Stimulated activated CD8-positive, alpha-beta memory T cell treated with anti-CD3 and anti-CD28 coated beads, Interleukin-2, amount 100 ng/mL, for 48 hours (primary cell): ENCODE measurements around the gene CCL23.
A peak's percentile ranks its signal among the peaks of the same experiment; 100 is the strongest.

Source experiments
- DNase-seq, 2 donors: peaks; one replicate each; pipeline ENCODE4 v3.0.0-alpha.2; 2020; ENCODE audit warnings: low read depth in 2 of 2

The CCL23 gene

DNA sequence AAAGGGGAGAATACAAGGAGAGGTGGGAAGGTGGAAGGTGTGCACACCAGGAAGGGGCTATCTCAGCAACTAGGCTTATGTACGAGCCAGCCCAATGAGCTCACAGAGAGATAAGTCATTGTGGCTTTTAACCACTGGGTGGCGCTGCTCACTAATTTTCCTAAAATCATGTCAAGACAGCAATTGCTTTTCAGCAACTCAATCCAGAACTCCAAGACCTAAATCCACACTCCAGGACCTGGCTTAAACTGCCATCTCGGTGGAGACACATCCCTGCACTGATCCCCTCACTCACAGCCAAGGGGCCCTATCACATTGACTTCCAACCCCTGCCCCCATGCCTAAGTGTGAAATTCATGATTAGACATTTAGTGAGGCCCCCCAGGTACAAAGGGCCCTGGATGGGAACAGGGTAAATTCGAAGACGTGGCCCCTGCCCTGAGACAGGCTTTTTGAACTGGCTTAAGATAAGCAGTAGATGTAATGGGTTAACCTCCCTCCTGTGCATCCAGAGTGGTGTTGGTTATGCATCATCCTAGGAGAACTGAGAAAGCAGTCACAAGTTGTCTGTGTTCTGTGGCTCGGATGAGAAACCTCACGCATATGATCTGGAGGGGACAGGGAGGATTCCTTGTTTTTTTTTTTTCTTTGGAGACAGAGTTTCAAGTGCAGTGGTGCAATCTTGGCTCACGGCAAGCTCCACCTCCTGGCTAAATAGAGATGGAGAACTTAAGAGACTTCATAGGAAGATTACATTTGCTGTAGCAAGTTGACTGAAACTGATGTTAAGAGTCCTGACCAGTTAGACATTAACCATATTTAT, 48.0 kb downstream of the CCL23 start:
- peak; percentile 57 to 64 for DNase-seq

DNA sequence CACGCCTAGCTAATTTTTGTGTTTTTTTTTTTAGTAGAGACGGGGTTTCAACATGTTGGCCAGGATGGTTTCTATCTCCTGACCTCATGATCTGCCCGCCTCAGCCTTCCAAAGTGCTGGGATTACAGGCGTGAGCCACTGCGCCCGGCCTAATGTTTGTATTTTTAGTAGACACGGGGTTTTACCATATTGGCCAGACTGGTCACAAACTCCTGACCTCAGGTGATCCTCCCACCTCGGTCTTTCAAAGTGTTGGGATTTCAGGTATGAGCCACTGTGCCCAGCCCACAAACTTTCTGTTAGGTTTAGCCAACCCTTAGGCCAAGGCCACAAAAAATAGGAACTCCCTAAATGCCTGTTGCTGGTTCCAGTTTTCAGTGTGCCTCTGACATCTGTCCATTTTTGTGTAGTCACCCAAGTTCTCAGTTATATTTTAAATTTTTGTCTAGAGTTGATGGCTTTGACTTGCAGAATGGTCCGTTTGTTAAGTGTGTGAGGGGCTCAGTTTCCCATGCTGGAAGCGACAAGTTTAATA, 49.2 kb downstream of the CCL23 start:
- no peak for DNase-seq

DNA sequence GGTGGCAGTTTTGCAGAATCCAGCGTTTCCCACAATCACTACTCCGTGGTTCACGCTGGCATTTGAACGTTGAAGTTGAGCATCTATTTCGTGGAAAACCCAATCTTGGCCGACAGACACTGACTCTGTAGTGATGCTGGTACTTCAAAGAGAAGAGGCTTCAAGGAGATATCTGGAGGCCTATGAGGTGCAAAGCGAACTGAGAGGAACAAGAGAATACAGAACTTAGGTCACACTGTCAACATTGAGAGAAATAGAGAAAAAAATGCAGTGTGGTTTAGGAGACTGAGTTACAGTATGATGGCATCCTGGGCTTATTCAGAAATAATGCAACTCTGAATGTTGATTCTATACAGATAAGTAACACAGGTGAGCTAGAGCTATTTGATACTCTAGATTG, 52.5 kb downstream of the CCL23 start:
- no peak for DNase-seq

DNA sequence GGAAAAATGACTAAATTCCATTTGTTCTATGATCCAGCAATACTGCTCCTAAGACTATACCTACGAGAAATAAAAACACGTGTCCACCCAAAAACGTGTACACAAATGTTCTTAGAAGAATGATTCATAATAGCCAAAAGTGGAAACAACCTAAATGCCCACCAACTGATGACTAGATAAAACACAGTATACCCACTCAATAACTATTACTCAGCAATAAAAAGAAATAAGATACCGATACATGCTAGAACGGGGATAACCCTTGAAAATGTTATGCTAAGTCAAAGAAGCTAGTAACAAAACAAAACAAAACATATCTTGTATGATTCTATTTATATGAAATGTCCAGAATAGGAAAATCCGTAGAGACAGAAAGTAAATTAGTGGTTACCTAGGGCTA, 54.1 kb downstream of the CCL23 start:
- no peak for DNase-seq
